H1 (cell line): ENCODE results near the gene USP35. TPM values are rescaled to one million over a fixed set of nuclear protein-coding genes. Genes with fewer than 3 reads are reported as not detected.

Experiments used
- CTCF ChIA-PET: fragments of 300-600 bp; sonication (Branson Sonifier 250); formaldehyde crosslinking; loops from one replicate; lab custom pipeline; 2021; ENCODE audit not compliant: partially characterized antibody; lab: Charles Lee
- POLR2A ChIA-PET: fragments of 300-600 bp; sonication (Branson Sonifier 250); formaldehyde crosslinking; loops from one replicate; lab custom pipeline; 2021; ENCODE audit warnings: inconsistent platforms; ENCODE audit not compliant: partially characterized antibody; lab: Charles Lee
- DNase-seq, 2 experiments: peaks; one replicate each; pipeline versions ENCODE4 v3.0.0 to v3.0.0-alpha.2; 2010 to 2022; ENCODE audit warnings: low spot score in 2 of 2, low read depth in 1 of 2, mixed read lengths in 1 of 2
- FAIRE-seq: peaks from 2 replicates; lab custom pipeline; 2011; peaks lifted over from hg19 to GRCh38; lab: Jason Lieb, UNC
- H2AFZ ChIP-seq: 2 replicates; pipeline ENCODE4 v1.8.1; 2012; ENCODE audit warnings: low read length, inconsistent platforms
- H2AK5ac ChIP-seq: 2 replicates; pipeline ENCODE4 v1.6.1; 2013; ENCODE audit warnings: low read depth, low read length
- H2BK120ac ChIP-seq: replicated peaks from 2 replicates; pipeline ENCODE3; 2013; ENCODE audit warnings: low read depth, low read length, inconsistent platforms
- H2BK12ac ChIP-seq: 2 replicates; pipeline ENCODE4 v1.6.1; 2013; ENCODE audit warnings: low read depth, low read length
- H2BK15ac ChIP-seq: 2 replicates; pipeline ENCODE4 v1.6.1; 2013; ENCODE audit warnings: low read length
- H2BK20ac ChIP-seq: 2 replicates; pipeline ENCODE4 v1.6.1; 2013; ENCODE audit warnings: low read length
- H2BK5ac ChIP-seq: 2 replicates; pipeline ENCODE4 v1.6.1; 2013; ENCODE audit warnings: low read depth, low read length
- H3K14ac ChIP-seq: 2 replicates; pipeline ENCODE4 v1.6.1; 2013; ENCODE audit warnings: inconsistent platforms; ENCODE audit not compliant: insufficient read length
- H3K18ac ChIP-seq: 2 replicates; pipeline ENCODE4 v1.6.1; 2013; ENCODE audit warnings: low read length; ENCODE audit errors: extremely low read depth
- H3K23ac ChIP-seq: 2 replicates; pipeline ENCODE4 v1.6.1; 2013; ENCODE audit warnings: inconsistent platforms; ENCODE audit not compliant: insufficient read length
- H3K23me2 ChIP-seq: 2 replicates; pipeline ENCODE4 v1.6.1; 2013; ENCODE audit warnings: low read depth, low read length
- H3K27ac ChIP-seq: 2 replicates; pipeline ENCODE4 v1.6.1; 2011; ENCODE audit warnings: low read depth, low read length, inconsistent platforms
- H3K27me3 ChIP-seq, 4 experiments: replicated peaks in 1 of 4; 1 replicate in 1 of 4; 2 replicates in 3 of 4; pipeline versions ENCODE4 v1.6.1 to v1.8.1; 2011 to 2013; ENCODE audit warnings: low read length in 3 of 4, mild to moderate bottlenecking in 3 of 4, inconsistent platforms in 2 of 4, mixed read lengths in 2 of 4, moderate library complexity in 1 of 4; ENCODE audit not compliant: control insufficient read depth in 3 of 4, insufficient read depth in 3 of 4; ENCODE audit errors: extremely low read depth in 1 of 4
- H3K36me3 ChIP-seq, 4 experiments: 2 replicates each; pipeline versions ENCODE4 v1.6.1 to v1.8.1; 2011 to 2013; ENCODE audit warnings: mild to moderate bottlenecking in 4 of 4, low read length in 3 of 4, moderate library complexity in 2 of 4, control low read depth in 1 of 4, inconsistent platforms in 1 of 4; ENCODE audit not compliant: insufficient read depth in 4 of 4, control insufficient read depth in 2 of 4
- H3K4ac ChIP-seq: replicated peaks from 2 replicates; pipeline ENCODE3; 2013; ENCODE audit warnings: low read length, low read depth, mixed read lengths, inconsistent platforms; ENCODE audit not compliant: insufficient read length
- H3K4me1 ChIP-seq, 4 experiments: replicated peaks in 1 of 4; 1 replicate in 1 of 4; 2 replicates in 3 of 4; pipeline versions ENCODE4 v1.6.1 to v1.8.1; 2011 to 2013; ENCODE audit warnings: low read length in 3 of 4, inconsistent platforms in 2 of 4, mixed read lengths in 1 of 4; ENCODE audit not compliant: insufficient read depth in 4 of 4, control insufficient read depth in 3 of 4
- H3K4me2 ChIP-seq, 2 experiments: 2 replicates each; pipeline versions ENCODE4 v1.6.1 to v1.8.1; 2011 to 2013; ENCODE audit warnings: low read depth in 2 of 2, low read length in 2 of 2, control low read depth in 1 of 2, inconsistent platforms in 1 of 2, mild to moderate bottlenecking in 1 of 2; ENCODE audit not compliant: insufficient read depth in 1 of 2
- H3K4me3 ChIP-seq, 4 experiments: fragments of 200-600, 300-600 bp in 1 of 4; sonication (generic), shearing (Covaris generic), sonication (Bioruptor Twin) in 1 of 4; 2 replicates each; pipeline versions ENCODE4 v1.5.1 to v1.8.1; 2011 to 2016; ENCODE audit warnings: low read length in 4 of 4, low read depth in 3 of 4, control low read depth in 2 of 4, inconsistent platforms in 2 of 4, mild to moderate bottlenecking in 2 of 4, mixed read lengths in 1 of 4, moderate library complexity in 1 of 4; ENCODE audit not compliant: insufficient read depth in 2 of 4; ENCODE audit errors: extremely low read depth in 1 of 4
- H3K56ac ChIP-seq: replicated peaks from 2 replicates; pipeline ENCODE3; 2013; ENCODE audit warnings: low read depth, mild to moderate bottlenecking, mixed read lengths, low read length, inconsistent platforms; ENCODE audit not compliant: insufficient read length
- H3K79me1 ChIP-seq: 2 replicates; pipeline ENCODE4 v1.6.1; 2013; ENCODE audit warnings: low read depth, low read length, control low read depth
- H3K79me2 ChIP-seq, 2 experiments: 2 replicates each; pipeline versions ENCODE4 v1.6.1 to v1.8.1; 2012 to 2013; ENCODE audit warnings: low read length in 2 of 2, mild to moderate bottlenecking in 2 of 2, inconsistent platforms in 1 of 2; ENCODE audit not compliant: insufficient read depth in 2 of 2, control insufficient read depth in 1 of 2
- H3K9ac ChIP-seq, 4 experiments: replicated peaks in 1 of 4; 1 replicate in 1 of 4; 2 replicates in 3 of 4; pipeline versions ENCODE4 v1.6.1 to v1.8.1; 2011 to 2013; ENCODE audit warnings: low read depth in 3 of 4, low read length in 3 of 4, control low read depth in 2 of 4, mild to moderate bottlenecking in 2 of 4, moderate library complexity in 2 of 4, inconsistent platforms in 1 of 4; ENCODE audit errors: extremely low read depth in 1 of 4
- H3K9me3 ChIP-seq, 2 experiments: 2 replicates each; pipeline versions ENCODE4 v1.6.1 to v1.8.1; 2012 to 2013; ENCODE audit warnings: mild to moderate bottlenecking in 2 of 2, moderate library complexity in 2 of 2, control low read depth in 1 of 2, inconsistent platforms in 1 of 2, low read depth in 1 of 2, low read length in 1 of 2, mixed read lengths in 1 of 2; ENCODE audit not compliant: insufficient read depth in 2 of 2
- H4K20me1 ChIP-seq, 2 experiments: replicated peaks in 1 of 2; 2 replicates each; pipeline versions ENCODE3 to v1.8.1; 2011 to 2013; ENCODE audit warnings: inconsistent platforms in 2 of 2, low read length in 2 of 2, mild to moderate bottlenecking in 1 of 2; ENCODE audit not compliant: insufficient read depth in 2 of 2, control insufficient read depth in 1 of 2
- H4K5ac ChIP-seq: 2 replicates; pipeline ENCODE4 v1.6.1; 2013; ENCODE audit warnings: low read length, low read depth, mixed read lengths, inconsistent platforms; ENCODE audit not compliant: insufficient read length
- H4K8ac ChIP-seq: 2 replicates; pipeline ENCODE4 v1.8.0; 2013; ENCODE audit warnings: mild to moderate bottlenecking, moderate library complexity, low read length, inconsistent platforms; ENCODE audit not compliant: insufficient read depth; ENCODE audit errors: extremely low read depth
- H4K91ac ChIP-seq: replicated peaks from 2 replicates; pipeline ENCODE3; 2013; ENCODE audit warnings: low read length, mixed read lengths, inconsistent platforms; ENCODE audit not compliant: insufficient read length
- ASH2L ChIP-seq: fragments of 200-600, 300-600 bp; sonication (generic); IDR thresholded peaks from one replicate; pipeline ENCODE4 v1.7.1; 2017; ENCODE audit warnings: low read length
- BACH1 ChIP-seq: IDR thresholded peaks from 2 replicates; pipeline ENCODE4 v1.6.1; 2012; ENCODE audit warnings: low read length, improper control_type of control experiment
- EP300 ChIP-seq, 2 experiments: IDR thresholded peaks; 1 replicate in 1 of 2; 2 replicates in 1 of 2; pipeline ENCODE4 v1.6.1; 2011 to 2012; ENCODE audit warnings: low read depth in 2 of 2, low read length in 2 of 2, mild to moderate bottlenecking in 2 of 2, borderline replicate concordance in 1 of 2, inconsistent platforms in 1 of 2, moderate library complexity in 1 of 2
- EZH2 ChIP-seq: fragments of 200-600 bp; sonication (generic); IDR thresholded peaks from 2 replicates; pipeline ENCODE4 v1.7.1; 2012; ENCODE audit warnings: low read depth, mild to moderate bottlenecking, moderate library complexity, low read length, inconsistent platforms; ENCODE audit not compliant: severe bottlenecking
- GABPA ChIP-seq: IDR thresholded peaks from 2 replicates; pipeline ENCODE4 v1.6.1; 2011; ENCODE audit warnings: mild to moderate bottlenecking, low read length, moderate library complexity, borderline replicate concordance; ENCODE audit not compliant: insufficient read depth
- HDAC6 ChIP-seq: IDR thresholded peaks from one replicate; pipeline ENCODE4 v1.7.1; 2012; ENCODE audit warnings: low read depth, mild to moderate bottlenecking, inconsistent platforms, low read length, moderate library complexity
- POLR2AphosphoS5 ChIP-seq: IDR thresholded peaks from 2 replicates; pipeline ENCODE4 v1.6.1; 2011; ENCODE audit warnings: low read depth, low read length
- RNF2 ChIP-seq: fragments of 200-900, 300-1000 bp; sonication (generic); IDR thresholded peaks from 2 replicates; pipeline ENCODE4 v1.7.1; 2016; ENCODE audit warnings: borderline replicate concordance, low read depth, mild to moderate bottlenecking, antibody characterized with exemption, low read length; ENCODE audit not compliant: poor library complexity, severe bottlenecking; ENCODE audit errors: missing control alignments
- SP4 ChIP-seq: IDR thresholded peaks from 2 replicates; pipeline ENCODE4 v1.6.1; 2012; ENCODE audit warnings: low read length, inconsistent platforms
- WGBS, 2 experiments: shearing (Covaris generic) in 1 of 2; methylation state at CpG; one replicate each; pipeline versions ENCODE4 v1.1.6 to v1.1.7; 2013 to 2015; ENCODE audit warnings: low lambda C conversion rate in 2 of 2, mixed read lengths in 2 of 2, inconsistent platforms in 1 of 2, low coverage in 1 of 2, missing lambda C conversion rate in 1 of 2; ENCODE audit not compliant: insufficient replicate concordance in 2 of 2, insufficient coverage in 1 of 2, insufficient read length in 1 of 2; ENCODE audit errors: extremely low coverage in 1 of 2, missing lambda C conversion rate in 1 of 2; 5-methylcytosine and 5-hydroxymethylcytosine counted together
- polyA plus RNA-seq, 7 experiments: library from polyadenylated mRNA; depleted of rRNA in 3 of 7; stranded (reverse) in 5 of 7; unstranded in 2 of 7; fragments of >200 nt in 5 of 7; fragments of 200-250 nt in 2 of 7; gene quantifications; 1 replicate in 5 of 7; 2 replicates in 1 of 7; 4 replicates in 1 of 7; pipeline versions ENCODE4 v1.2.1 to v1.2.3, GENCODE V29; 2011 to 2013; ENCODE audit warnings: missing spikeins in 2 of 7, mixed read lengths in 2 of 7
- total RNA-seq: library from RNA; stranded (reverse); fragmentation: NEBNext Ultra II Directional; extraction: Animal tissue kit (Norgen Biotek cat#: 25700); gene quantifications from 2 replicates; pipeline ENCODE4 v1.2.1, GENCODE V29; 2021

The USP35 gene
- total and polyA plus RNA-seq, 2 of the 8 experiments (the other 6 are each of a cell fraction or from before 2014, with no cell fraction given): 4.6 to 6.8 TPM

DNA sequence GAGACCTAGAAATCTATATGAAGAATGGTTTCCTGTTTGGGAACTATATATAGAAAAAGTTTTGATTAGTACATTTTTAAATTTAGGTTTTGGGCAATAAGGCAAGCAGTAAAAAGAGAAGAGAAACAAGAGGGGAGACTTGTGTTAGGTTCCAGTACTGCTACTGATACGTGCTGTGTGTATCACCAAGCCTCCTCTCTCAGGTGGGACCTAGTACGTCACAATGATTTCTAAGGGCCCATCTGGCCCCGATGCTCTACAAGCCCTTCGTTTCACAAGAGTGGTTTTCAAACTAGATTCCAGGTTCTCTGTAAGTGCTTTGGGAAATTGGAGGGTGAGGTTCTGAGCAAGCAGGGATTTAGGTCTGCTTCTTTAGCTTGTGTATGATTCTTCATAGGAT is 39.2 kb downstream of the USP35 start:
- H3K56ac ChIP-seq: no peak overlapping the region
- no peaks in the 10 kb centered on the region for H3K27me3 ChIP-seq
- ChIA-PET CTCF (interaction anchor here (0.6 to 3.5 kb wide), 30 partner anchors 11 to 346 kb away, joined by 3 to 38 read pairs (median 4); partner anchors contain the start of gene NARS2), POLR2A (interaction anchor here (1.4 kb wide), 1 partner anchor 190 kb away, joined by 5 read pairs; the partner anchor contains the start of gene GAB2)
- DNase-seq (no peak), FAIRE-seq (no peak)
- H4K91ac ChIP-seq: no peak overlapping the region
- no peak overlapping the region for H4K8ac ChIP-seq
- no peak overlapping the region for H2AK5ac ChIP-seq
- no peak overlapping the region for H2AFZ ChIP-seq
- 94% methylated on average over 4 of the region's 4 CpGs; no CpG with 5 or more reads in 1 of the 2 experiments for WGBS, 2 experiments
- H3K79me2 ChIP-seq: no peaks in the 10 kb centered on the region
- H3K36me3 ChIP-seq: 0 out of 8 replicates have a peak, but pooled peaks cover 0 to 3% (median 0%) of the 10 kb centered on the region in 4 experiments
- no peak overlapping the region for H3K27ac ChIP-seq
- no peak overlapping the region for H2BK12ac ChIP-seq
- no peak overlapping the region for H3K9ac ChIP-seq
- H3K23ac ChIP-seq: no peak overlapping the region
- H2BK15ac ChIP-seq: no peak overlapping the region
- H3K79me1 ChIP-seq: no peaks in the 10 kb centered on the region
- no peak overlapping the region for H3K4ac ChIP-seq
- TF ChIP-seq HDAC6: no peak
- no peak for TF ChIP-seq RNF2
- no peak for TF ChIP-seq BACH1
- TF ChIP-seq EZH2: no peak
- TF ChIP-seq SP4: no peak
- TF ChIP-seq GABPA: no peak
- TF ChIP-seq POLR2AphosphoS5: no peak
- no peak for TF ChIP-seq EP300 (IDR thresholded peaks at IDR 0.05; ENCODE audit: borderline replicate concordance in 1 of 2, low read depth in 2 of 2, low read length in 2 of 2)
- TF ChIP-seq ASH2L: no peak
- no peak overlapping the region for H4K5ac ChIP-seq
- no peaks in the 10 kb centered on the region for H3K23me2 ChIP-seq
- no peak overlapping the region for H3K4me2 ChIP-seq
- H2BK20ac ChIP-seq: no peak overlapping the region
- H3K4me3 ChIP-seq: no peak overlapping the region
- H3K9me3 ChIP-seq: no peaks in the 10 kb centered on the region
- no peak overlapping the region for H2BK120ac ChIP-seq
- H3K18ac ChIP-seq: no peak overlapping the region
- H2BK5ac ChIP-seq: no peak overlapping the region
- H4K20me1 ChIP-seq: no peaks in the 10 kb centered on the region
- no peak overlapping the region for H3K14ac ChIP-seq
- no peaks in the 10 kb centered on the region for H3K4me1 ChIP-seq
